A673 (cell line): ENCODE measurements around the gene SDE2. TPM values are rescaled to one million over a fixed set of nuclear protein-coding genes. Genes with fewer than 3 reads are reported as not detected.
"Not testable (repeated sequence)": the region's sequence is repeated elsewhere in the genome, so short reads cannot be mapped to it uniquely, and the experiment has no call there.

Experiments used
- BruUV-seq: library from RNA; stranded (reverse); fragments of 400-500 nt; replicated peaks from 2 replicates; lab custom pipeline; 2021; lab: Mats Ljungman, UMichigan
- CTCF ChIA-PET: fragments of 300-600 bp; sonication (Branson Sonifier 250); formaldehyde crosslinking; loops from one replicate; lab custom pipeline; 2022; ENCODE audit warnings: antibody characterized with exemption; lab: Charles Lee
- POLR2A ChIA-PET: fragments of 300-600 bp; sonication (Branson Sonifier 250); formaldehyde crosslinking; loops from one replicate; lab custom pipeline; 2022; ENCODE audit warnings: antibody characterized with exemption; ENCODE audit not compliant: low non-redundant PET; lab: Charles Lee
- DNase-seq: peaks from one replicate; pipeline ENCODE4 v3.0.0-alpha.2; 2015; ENCODE audit warnings: low spot score
- H3K27ac ChIP-seq: fragments of 200-600 bp; sonication (generic); 2 replicates; pipeline ENCODE4 v1.5.1; 2016; ENCODE audit warnings: mixed run types, low read depth, mild to moderate bottlenecking, mixed read lengths, antibody characterized with exemption, low read length; ENCODE audit not compliant: poor library complexity, severe bottlenecking
- H3K27me3 ChIP-seq: fragments of 200-600 bp; sonication (generic); replicated peaks from 2 replicates; pipeline ENCODE4 v1.6.1; 2017; ENCODE audit warnings: mixed run types, low read depth, mild to moderate bottlenecking, mixed read lengths, antibody characterized with exemption, low read length; ENCODE audit not compliant: insufficient read depth, poor library complexity
- H3K36me3 ChIP-seq: fragments of 200-600 bp; sonication (generic); 2 replicates; pipeline ENCODE4 v1.6.1; 2016; ENCODE audit warnings: mixed run types, mild to moderate bottlenecking, mixed read lengths, antibody characterized with exemption, low read length; ENCODE audit not compliant: insufficient read depth, poor library complexity, severe bottlenecking
- H3K4me1 ChIP-seq: fragments of 200-600 bp; sonication (generic); 2 replicates; pipeline ENCODE4 v1.6.1; 2017; ENCODE audit warnings: mixed run types, mild to moderate bottlenecking, mixed read lengths, antibody characterized with exemption, low read length; ENCODE audit not compliant: insufficient read depth, poor library complexity, severe bottlenecking
- H3K4me3 ChIP-seq: fragments of 200-600 bp; sonication (generic); 2 replicates; pipeline ENCODE4 v1.5.1; 2016; ENCODE audit warnings: low read depth, mixed run types, mild to moderate bottlenecking, mixed read lengths, low read length; ENCODE audit not compliant: poor library complexity, severe bottlenecking
- H3K9me3 ChIP-seq: fragments of 200-600 bp; sonication (generic); 2 replicates; pipeline ENCODE4 v1.6.1; 2016; ENCODE audit warnings: mixed run types, low read depth, mild to moderate bottlenecking, mixed read lengths, antibody characterized with exemption, low read length; ENCODE audit not compliant: poor library complexity, severe bottlenecking
- EZH2 ChIP-seq: fragments of 200-600 bp; sonication (generic); IDR thresholded peaks from 2 replicates; pipeline ENCODE4 v1.6.1; 2017; ENCODE audit warnings: borderline replicate concordance, low read depth, mild to moderate bottlenecking, mixed read lengths, antibody characterized with exemption, low read length; ENCODE audit not compliant: poor library complexity, severe bottlenecking
- intact Hi-C: fragments of 100-400 bp; cut with micrococcal nuclease; formaldehyde crosslinking; loops from one replicate; pipeline ENCODE4 v1.10.0; 2022; ENCODE audit not compliant: unreplicated experiment
- total RNA-seq: library from RNA; stranded (reverse); gene quantifications from 2 replicates; pipeline ENCODE4 v1.2.3, GENCODE V29; 2021
- TF ChIP-seq, protein P1 (sequence below): fragments of 300-800, 200-600 bp; sonication (generic); conservative IDR thresholded peaks from 2 replicates; pipeline ENCODE4 v1.5.1; 2017; ENCODE audit warnings: low read depth, mild to moderate bottlenecking, antibody characterized with exemption, low read length, moderate library complexity, mixed read lengths

SDE2 gene
- total RNA-seq, 1 experiment from 2014 or later: 26.7 TPM

DNA sequence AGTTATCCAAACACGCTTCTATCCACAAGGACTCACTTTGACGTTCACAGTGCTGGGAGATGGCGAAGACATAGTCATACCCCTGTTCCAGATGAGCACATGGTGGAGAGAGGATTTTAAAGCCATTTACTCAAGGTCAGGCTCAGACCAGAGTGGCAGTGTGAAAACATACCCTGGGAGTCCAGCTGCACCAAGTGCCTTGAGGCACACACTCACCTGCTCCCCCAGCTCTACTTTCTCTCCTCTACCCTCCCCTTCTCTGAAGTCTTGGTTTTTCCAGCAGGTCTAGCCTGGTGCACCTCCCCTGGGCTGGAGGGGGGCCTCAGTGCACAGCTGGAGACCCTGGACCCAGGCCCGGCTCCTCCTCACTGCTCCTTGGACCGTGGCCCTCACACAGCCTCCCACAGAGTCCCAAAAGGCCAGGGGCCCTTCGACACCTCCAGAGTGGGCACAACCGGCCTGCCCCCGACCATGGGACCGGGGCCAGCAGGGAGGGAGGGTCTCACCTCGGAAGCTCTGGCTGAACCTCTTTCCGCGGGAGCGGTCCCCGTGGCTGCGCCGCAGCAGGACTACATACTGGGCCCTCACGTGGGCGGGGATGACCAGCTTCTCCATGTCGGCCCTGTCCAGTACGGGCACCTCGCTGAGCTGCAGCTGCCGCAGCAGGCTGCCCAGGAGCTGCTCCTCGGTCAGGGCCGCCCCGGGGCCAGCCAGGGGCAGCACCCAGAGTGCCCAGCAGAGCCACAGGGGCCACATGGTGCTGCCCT is 58.6 kb downstream of the SDE2 start:
- no peak for DNase-seq
- Histone ChIP-seq H3K27me3 (no peaks in the 10 kb centered on the region), H3K4me3 (no peak overlapping the region), H3K9me3 (no peaks in the 10 kb centered on the region), H3K27ac (no peak overlapping the region), H3K36me3 (no peaks in the 10 kb centered on the region), H3K4me1 (no peaks in the 10 kb centered on the region)
- ChIA-PET CTCF (no interaction called here), POLR2A (no interaction called here)
- no TSS peak for BruUV-seq
- no peak for TF ChIP-seq EZH2
- TF ChIP-seq, protein P1, sequence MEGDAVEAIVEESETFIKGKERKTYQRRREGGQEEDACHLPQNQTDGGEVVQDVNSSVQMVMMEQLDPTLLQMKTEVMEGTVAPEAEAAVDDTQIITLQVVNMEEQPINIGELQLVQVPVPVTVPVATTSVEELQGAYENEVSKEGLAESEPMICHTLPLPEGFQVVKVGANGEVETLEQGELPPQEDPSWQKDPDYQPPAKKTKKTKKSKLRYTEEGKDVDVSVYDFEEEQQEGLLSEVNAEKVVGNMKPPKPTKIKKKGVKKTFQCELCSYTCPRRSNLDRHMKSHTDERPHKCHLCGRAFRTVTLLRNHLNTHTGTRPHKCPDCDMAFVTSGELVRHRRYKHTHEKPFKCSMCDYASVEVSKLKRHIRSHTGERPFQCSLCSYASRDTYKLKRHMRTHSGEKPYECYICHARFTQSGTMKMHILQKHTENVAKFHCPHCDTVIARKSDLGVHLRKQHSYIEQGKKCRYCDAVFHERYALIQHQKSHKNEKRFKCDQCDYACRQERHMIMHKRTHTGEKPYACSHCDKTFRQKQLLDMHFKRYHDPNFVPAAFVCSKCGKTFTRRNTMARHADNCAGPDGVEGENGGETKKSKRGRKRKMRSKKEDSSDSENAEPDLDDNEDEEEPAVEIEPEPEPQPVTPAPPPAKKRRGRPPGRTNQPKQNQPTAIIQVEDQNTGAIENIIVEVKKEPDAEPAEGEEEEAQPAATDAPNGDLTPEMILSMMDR: no peak
- intact Hi-C loops: no loop called here

DNA sequence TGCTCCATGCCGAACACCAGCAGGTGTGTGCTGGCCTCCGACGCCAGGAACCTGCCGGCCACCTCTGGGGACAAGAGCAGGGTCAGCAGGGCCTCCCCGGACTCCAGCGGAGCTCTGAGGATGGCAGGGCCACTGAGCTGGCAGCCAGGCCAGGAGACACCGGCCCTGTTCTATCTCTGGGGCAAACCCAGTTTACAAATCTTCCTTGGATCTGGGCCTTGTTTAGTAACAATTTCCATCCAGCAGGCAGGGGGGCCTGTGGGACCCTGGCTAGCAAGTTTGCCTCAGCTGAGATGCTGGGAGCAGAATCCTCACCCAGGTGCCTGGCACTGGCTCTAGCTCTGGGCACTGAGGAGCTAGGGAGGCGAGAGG is 59.2 kb downstream of the SDE2 start:
- H3K4me3 ChIP-seq, H3K27ac ChIP-seq, H3K36me3 ChIP-seq, DNase-seq, intact Hi-C loops, H3K4me1 ChIP-seq, H3K9me3 ChIP-seq, POLR2A ChIA-PET, BruUV-seq, CTCF ChIA-PET, H3K27me3 ChIP-seq: not testable (repeated sequence)

DNA sequence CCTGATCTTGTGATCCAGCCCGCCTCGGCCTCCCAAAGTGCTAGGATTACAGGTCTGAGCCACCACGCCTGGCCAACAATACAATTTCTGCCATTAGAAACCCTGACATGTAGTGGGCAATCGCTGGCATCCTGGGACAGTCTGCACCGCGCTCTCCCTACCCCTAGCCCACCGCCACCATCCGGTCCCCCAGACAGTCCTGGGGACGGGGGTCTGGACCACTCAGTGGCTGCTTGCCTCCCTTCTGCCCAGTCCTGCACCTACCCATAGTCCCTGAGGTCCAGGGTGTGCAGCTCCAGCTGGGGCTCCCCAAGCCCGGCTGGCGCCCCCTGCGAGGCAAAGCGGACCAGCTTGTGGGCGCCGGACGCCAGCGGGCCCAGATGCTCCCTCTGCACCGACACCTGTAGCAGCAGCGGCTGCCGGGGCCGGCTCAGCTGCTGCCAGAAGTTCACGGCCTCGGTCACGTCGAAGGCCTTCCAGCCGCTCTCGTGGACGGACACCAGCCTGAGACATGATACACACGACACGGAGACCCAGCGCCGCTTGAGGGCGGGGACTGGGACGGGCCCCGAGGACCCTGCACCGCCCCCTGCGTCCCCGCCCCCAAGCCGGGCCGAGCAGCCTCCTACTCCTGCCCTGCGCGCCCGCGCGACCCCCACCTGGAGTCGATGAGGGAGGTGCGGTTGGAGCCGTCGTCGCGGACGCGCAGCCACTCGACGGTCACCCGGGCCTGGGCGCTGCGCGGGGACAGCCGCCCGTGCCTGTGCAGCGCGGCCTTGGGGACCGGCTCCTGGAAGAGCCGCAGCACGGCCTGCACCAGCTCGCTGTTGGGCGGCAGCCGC is 59.8 kb downstream of the SDE2 start:
- intact Hi-C loops, H3K9me3 ChIP-seq, H3K36me3 ChIP-seq, H3K27me3 ChIP-seq, H3K4me3 ChIP-seq, H3K4me1 ChIP-seq, H3K27ac ChIP-seq, BruUV-seq, CTCF ChIA-PET, DNase-seq: not testable (repeated sequence)
- POLR2A ChIA-PET: interaction anchor here (0.7 kb wide), 1 partner anchor 90 kb away, joined by 20 read pairs; no protein-coding TSS in a partner anchor
